Fibroblast of peridontal ligament (primary cell): ENCODE results near the gene OAS2.
A peak's percentile ranks its signal among the peaks of the same experiment; 100 is the strongest.
"Not testable (repeated sequence)": the region's sequence is repeated elsewhere in the genome, so short reads cannot be mapped to it uniquely, and the experiment has no call there.

Experiments used
- DNase-seq: peaks from one replicate; pipeline ENCODE4 v3.0.0-alpha.2; 2010; ENCODE audit errors: extremely low read depth

OAS2 gene

GRCh38 chr12:112980491-112981158, 2.3 kb downstream of the OAS2 start:
- peak; percentile 28 for DNase-seq

DNA sequence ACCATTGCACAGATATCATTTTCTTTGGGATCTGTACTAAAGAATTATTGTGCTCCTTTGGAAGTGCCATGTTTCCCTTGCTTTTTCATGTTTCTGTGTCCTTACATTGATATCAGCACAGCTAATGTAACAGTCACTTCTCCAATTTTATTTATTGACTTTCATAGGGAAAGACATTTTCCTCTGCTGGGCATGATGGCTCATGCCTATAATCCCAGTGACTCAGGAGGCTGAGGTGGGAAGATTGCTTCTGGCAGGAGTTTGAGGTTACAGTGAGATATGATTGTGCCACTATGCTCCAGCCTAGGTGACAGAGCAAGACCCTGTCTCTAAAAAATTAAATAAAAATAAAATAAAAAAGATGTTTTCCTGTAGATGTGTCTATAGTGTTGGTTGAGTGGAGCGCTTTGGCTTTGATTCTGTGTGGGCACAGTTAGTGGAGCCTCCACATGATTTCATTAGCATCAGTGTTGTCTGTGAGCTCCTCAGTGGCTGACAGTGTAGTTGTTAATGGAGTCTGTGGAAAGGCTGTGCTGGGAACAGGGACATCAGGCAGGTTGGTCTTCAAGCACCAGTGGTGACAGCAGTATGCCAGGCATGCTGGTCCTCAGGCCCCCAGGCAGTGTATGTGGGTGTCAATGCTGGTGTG, 7.4 kb downstream of the OAS2 start:
- DNase-seq, result no peak

DNA sequence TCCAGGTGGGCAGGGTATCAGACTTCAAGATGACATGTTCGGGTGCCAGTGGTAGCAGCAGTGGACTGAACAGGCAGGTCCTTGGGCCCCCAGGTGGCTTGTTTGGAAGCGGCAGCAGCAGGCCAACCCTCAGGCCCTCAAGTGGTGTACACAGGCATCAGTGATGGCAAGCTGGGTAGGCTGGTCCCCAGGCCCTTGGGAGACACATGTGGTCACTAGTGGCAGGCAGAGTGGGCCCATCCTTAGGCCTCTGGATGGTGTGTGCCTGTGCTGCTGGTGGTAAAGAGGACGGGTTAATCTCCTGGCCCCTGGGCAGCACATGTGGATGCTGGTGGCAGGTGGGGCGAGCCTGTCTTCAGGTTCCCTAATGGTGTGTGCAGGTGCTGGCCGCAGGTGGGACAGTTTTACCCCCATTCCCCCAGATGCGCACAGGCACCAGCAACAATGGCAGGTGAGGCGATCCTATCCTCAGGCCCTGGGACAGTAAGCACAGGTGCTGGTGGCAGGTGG, 8.0 kb downstream of the OAS2 start:
- DNase-seq, result no peak

GRCh38 chr12:112987561-112987960, 9.2 kb downstream of the OAS2 start:
- DNase-seq, result no peak

- DNase-seq, result no peak
Measured at GRCh38 chr12:112988224-112988623, 9.9 kb downstream of the OAS2 start.

GRCh38 chr12:112988823-112989385, 10.6 kb downstream of the OAS2 start:
- DNase-seq, result not testable (repeated sequence)

DNA sequence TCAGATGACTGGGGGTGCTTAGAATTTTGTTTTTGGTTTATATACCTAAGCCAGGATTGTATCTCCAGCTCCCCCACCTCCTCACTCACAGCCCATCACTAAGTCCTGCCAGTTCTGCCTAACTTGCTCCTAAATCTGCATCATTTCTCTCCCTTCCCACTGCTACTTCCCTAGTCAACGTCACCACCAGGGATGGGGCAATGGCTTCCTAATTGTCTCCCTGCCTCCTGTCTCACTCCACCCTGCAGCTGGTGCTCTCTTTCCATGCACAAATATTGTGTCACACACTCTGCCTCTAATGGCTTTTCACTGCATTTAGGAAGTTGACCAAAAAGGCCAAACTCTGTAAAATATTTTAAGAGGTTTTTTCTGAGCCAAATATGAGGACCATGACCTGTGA, 11.5 kb downstream of the OAS2 start:
- DNase-seq, result no peak

DNA sequence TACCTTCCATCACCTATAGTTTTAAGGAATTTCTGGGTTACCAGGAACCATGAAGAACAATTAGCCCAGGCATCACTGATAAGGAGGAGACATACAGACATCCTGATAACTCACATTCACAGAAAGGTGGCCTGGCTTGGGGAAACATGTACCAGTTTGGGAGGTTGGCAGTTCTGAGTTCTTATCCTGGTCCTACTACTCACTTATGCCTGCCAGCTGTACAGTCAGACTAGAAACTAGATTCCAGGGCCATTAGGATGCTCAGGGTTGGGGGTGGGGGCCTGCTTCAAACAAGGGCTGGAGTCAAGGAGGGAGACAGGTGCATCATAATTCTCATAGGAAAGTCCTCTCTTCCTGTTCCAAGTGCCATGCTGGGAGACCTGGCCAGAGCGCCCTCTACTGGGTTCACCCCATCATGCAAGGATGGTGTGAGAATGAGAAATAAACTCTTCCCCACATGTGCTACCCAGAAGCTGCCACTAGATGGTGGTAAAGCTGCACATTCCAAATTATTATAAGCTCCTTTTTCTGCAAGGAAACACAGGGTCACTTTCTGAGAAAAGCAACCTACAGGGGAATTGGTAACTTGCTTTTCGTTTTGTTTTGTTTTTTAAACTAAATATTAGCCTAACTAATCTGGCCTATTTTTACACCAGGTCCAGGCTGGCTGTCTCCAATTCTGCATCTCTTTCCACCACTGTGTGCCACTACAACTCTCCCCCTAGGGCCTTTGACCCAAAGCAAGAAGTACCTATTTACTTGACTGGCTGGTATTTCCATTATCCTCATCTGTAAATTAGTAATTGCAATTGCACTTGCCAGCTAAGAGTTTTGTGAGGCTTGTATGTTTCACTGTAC, 14.5 kb downstream of the OAS2 start:
- DNase-seq, result peak; percentile 76

DNA sequence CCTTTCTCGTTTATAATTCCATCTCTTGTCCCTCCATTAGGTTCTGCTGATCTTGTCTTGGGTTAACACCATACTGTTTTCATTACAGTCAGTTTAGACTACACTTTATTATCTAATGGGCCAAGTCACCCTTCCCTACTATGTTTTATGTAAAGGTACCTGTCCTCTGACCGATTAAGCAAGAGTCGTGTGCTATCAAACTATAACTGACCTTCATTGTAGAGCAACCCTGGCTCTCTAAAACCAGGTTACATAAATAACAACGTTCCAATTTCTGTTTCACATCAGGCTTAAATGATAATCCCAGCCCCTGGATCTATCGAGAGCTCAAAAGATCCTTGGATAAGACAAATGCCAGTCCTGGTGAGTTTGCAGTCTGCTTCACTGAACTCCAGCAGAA, 16.7 kb downstream of the OAS2 start:
- no peak for DNase-seq

- DNase-seq, result no peak
Measured at GRCh38 chr12:112996501-112996900, 18.2 kb downstream of the OAS2 start.

DNA sequence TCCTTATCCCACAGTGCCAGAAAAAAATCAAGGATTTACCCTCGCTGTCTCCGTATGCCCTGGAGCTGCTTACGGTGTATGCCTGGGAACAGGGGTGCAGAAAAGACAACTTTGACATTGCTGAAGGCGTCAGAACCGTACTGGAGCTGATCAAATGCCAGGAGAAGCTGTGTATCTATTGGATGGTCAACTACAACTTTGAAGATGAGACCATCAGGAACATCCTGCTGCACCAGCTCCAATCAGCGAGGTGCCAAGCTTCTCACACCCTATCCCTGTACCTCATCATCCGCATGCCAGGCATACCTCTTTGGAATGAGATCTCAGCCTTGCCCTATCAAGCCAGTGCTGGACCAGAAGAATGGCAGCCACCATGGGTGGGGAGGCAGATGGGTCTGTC, 19.2 kb downstream of the OAS2 start:
- no peak for DNase-seq

GRCh38 chr12:112998987-112999767, 20.9 kb downstream of the OAS2 start:
- no peak for DNase-seq

DNA sequence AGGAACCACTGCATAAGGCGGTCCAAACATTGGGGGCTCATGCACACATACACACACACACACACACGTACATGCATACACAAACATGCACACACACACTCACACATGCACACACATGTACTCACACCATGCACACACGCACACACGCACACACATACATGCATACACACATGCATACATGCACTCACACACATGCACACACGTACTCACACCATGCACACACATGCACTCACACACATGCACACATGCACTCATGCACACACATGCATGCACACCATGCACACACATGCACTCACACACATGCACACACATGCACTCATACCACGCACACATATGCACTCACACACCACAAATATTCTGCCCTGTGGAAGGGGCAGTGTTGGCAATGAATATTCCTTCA, 22.1 kb downstream of the OAS2 start:
- no peak for DNase-seq

DNA sequence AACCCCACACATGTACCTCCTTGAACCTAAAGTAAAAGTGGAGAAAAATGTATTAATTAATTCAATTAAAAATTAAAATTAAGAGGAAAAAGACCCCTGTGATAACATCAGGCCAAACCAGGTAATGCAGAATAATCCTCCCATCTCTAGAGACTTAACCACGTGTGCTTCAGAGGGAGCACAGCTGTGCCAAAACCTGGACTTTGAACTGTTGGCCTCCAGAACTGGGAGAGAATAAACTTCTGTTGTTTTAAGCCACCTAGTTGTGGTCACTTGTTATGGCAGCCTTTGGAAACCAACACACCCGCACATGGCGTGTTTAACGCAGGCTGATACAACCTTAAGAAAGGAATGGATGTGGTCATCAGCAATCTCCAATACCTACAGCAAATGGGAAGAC, 23.8 kb downstream of the OAS2 start:
- DNase-seq, result no peak

DNA sequence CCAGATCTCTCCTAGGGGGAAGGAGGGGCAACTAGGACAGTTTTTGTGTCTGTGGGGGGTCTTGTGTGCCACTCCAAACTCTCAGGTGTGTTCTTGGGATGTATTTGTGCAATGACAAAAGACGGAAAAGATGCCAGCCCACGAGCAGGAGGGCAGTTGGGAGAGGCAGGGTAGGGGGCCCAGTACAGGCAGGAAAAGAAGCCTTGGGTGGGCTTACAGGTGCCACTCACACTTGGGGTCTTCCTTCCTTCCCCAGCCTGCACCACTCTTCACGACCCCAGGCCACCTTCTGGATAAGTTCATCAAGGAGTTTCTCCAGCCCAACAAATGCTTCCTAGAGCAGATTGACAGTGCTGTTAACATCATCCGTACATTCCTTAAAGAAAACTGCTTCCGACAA, 24.4 kb downstream of the OAS2 start:
- no peak for DNase-seq

DNA sequence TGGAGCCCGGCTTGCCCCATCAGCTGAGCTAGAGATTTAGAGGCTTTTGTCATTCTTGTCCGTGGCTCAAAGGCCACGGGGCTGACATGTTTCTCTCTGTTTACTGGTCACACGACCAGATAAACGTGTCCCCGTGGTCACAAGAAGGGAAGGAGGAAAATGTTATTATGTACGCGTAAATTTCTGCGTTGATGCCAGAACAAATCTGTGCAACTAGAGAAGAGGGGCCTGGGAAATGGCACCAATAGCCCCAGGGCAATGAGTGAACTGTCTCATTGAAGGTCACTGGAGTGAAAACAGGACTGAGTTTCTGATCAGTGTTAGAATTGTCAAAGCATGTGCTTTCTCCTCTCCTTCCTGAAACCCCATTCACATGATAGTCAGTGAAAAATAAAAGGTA, 25.3 kb downstream of the OAS2 start:
- no peak for DNase-seq

DNA sequence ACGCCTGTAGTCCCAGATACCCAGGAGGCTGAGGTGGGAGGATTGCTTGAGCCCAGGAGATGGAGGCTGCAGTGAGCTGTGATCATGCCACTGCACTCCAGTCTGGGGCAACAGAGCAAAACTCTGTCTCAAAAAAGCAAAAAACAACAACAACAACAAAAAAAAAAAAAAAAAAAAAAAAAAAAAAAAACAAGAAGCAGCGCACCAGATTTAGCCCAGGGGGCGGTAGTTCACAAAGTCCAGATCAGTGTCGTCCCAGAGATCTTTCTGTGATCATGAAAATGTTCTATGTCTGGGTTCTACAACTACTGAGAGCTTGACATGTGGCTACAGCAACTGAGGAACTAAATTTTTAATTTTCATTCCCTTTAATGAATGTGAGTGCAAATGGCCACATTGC, 27.4 kb downstream of the OAS2 start:
- no peak for DNase-seq

DNA sequence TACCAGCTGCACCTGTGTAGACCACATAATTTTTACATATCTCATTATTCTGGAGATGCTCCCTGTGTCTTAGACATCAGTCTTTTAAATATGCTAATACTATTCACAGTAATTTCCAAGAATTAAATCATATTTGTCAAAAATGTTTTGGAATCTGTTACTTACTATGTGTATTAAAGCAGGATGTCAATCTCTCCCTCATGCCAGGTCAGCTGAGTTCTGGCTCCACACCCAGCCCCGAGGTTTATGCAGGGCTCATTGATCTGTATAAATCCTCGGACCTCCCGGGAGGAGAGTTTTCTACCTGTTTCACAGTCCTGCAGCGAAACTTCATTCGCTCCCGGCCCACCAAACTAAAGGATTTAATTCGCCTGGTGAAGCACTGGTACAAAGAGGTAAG, 27.9 kb downstream of the OAS2 start:
- no peak for DNase-seq

DNA sequence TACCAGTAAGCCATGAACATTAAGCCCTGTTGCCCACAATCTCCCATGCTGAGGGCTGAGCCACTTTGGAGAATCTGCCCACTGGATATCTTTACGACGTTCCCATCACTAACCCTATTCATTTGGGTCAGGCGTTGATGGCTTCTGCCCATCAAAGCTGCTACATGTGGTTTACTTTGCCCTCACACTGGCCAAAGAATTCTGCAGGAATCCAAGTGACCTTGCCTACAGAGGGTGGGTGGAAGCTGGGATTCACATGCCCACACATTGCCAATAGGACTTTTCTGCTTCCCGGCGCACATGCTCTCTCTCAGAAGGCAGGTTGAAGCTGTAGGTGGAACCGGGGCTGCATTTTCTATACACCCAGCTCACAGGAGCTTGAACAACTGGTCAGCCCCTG, 28.3 kb downstream of the OAS2 start:
- no peak for DNase-seq

GRCh38 chr12:113007166-113007565, 28.8 kb downstream of the OAS2 start:
- DNase-seq, result peak; percentile 68

- no peak for DNase-seq
Measured at GRCh38 chr12:113010701-113011100, 32.4 kb downstream of the OAS2 start.

- no peak for DNase-seq
Measured at GRCh38 chr12:113014565-113014964, 36.2 kb downstream of the OAS2 start.
